Subcutaneous abdominal adipose tissue (tissue), 5 donors: ENCODE results near the gene ART4.

Experiments used
- H3K27ac ChIP-seq: one replicate; pipeline ENCODE4 v1.7.0; 2013; ENCODE audit warnings: low read depth, mild to moderate bottlenecking, inconsistent platforms, low read length, moderate library complexity
- H3K27me3 ChIP-seq, 5 donors: one replicate each; pipeline ENCODE4 v1.7.0; 2013; ENCODE audit warnings: low read length in 5 of 5, inconsistent platforms in 1 of 5; ENCODE audit not compliant: control insufficient read depth in 5 of 5, insufficient read depth in 4 of 5
- H3K36me3 ChIP-seq, 5 donors: one replicate each; pipeline ENCODE4 v1.7.0; 2013; ENCODE audit warnings: low read length in 5 of 5; ENCODE audit not compliant: control insufficient read depth in 5 of 5, insufficient read depth in 5 of 5
- H3K4me1 ChIP-seq, 5 donors: one replicate each; pipeline ENCODE4 v1.7.0; 2013; ENCODE audit warnings: low read length in 5 of 5, mild to moderate bottlenecking in 3 of 5, moderate library complexity in 1 of 5; ENCODE audit not compliant: control insufficient read depth in 5 of 5, insufficient read depth in 5 of 5
- H3K4me3 ChIP-seq, 5 donors: one replicate each; pipeline ENCODE4 v1.7.0; 2013; ENCODE audit warnings: low read length in 5 of 5, low read depth in 1 of 5
- H3K9ac ChIP-seq, 5 donors: one replicate each; pipeline ENCODE4 v1.7.0; 2013; ENCODE audit warnings: low read length in 5 of 5, mild to moderate bottlenecking in 4 of 5, moderate library complexity in 3 of 5
- H3K9me3 ChIP-seq, 5 donors: one replicate each; pipeline ENCODE4 v1.7.0; 2013; ENCODE audit warnings: low read length in 5 of 5; ENCODE audit not compliant: control insufficient read depth in 5 of 5
- donor health status: healthy.
- donor health status: healthy.
- donor health status: healthy.
- donor health status: healthy.
- donor health status: healthy.

ART4 gene

GRCh38 chr12:14840616-14841015 lies 2.7 kb downstream of the ART4 start:
- Histone ChIP-seq H3K4me1 (peaks cover 7 to 41% (median 30%) of the 10 kb centered on the region in 5 donors), H3K27me3 (no peaks in the 10 kb centered on the region), H3K9me3 (peaks cover 0 to 3% (median 0%) of the 10 kb centered on the region in 5 donors), H3K4me3 (no peak overlapping the region), H3K9ac (no peak overlapping the region), H3K36me3 (no peaks in the 10 kb centered on the region), H3K27ac (no peak overlapping the region)

- no peak overlapping the region for H3K4me3 ChIP-seq
- H3K4me1 ChIP-seq = peaks cover 7 to 41% (median 28%) of the 10 kb centered on the region in 5 donors
- H3K27me3 ChIP-seq = no peaks in the 10 kb centered on the region
- H3K9me3 ChIP-seq = peaks cover 0 to 3% (median 0%) of the 10 kb centered on the region in 5 donors
- no peak overlapping the region for H3K27ac ChIP-seq
- no peaks in the 10 kb centered on the region for H3K36me3 ChIP-seq
- no peak overlapping the region for H3K9ac ChIP-seq
These were observed 4.1 kb downstream of the ART4 start for GRCh38 chr12:14839262-14839661.

DNA sequence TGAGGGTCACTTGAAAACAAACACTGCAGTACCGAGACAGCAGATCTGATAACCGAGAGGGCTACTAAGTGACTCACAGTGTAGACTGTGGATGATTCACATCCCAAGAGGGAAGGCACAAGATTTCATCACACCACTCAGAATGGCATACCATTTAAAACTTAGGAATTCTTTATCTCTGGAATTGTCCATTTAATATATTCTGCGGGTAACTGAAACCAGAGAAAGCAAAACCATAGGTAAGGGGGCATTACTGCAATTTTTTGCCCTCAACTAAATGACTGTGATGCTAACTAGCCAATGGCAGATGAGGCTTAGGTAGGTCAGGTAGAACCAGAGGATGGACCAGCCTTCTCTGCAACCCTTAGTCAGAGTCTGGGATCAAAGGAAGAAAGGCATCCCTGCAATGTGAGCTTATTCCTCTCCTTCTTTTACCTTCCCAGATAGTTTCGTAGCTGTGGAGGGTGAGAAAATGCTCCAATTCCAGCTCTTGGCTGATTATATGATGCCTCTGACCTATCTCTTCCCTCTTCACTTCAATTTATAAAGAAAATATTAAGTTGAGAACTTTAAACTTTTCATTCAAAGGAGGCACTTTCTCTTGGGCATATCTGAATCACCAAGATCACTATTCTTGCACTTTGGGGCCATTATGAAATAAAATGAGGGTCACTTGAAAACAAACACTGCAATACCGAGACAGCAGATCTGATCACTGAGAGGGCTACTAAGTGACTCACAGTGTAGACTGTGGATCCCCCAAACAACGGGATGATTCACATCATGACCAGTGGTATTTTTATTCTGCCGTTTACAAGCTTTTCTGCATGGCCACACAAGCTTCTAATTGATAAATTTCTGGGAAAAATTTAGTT lies 6.8 kb downstream of the ART4 start:
- Histone ChIP-seq H3K4me3 (no peak overlapping the region), H3K9ac (no peak overlapping the region), H3K9me3 (peaks cover 0 to 3% (median 0%) of the 10 kb centered on the region in 5 donors), H3K27me3 (no peaks in the 10 kb centered on the region), H3K4me1 (peaks cover 2 to 22% (median 9%) of the 10 kb centered on the region in 5 donors), H3K36me3 (no peaks in the 10 kb centered on the region), H3K27ac (no peak overlapping the region)

DNA sequence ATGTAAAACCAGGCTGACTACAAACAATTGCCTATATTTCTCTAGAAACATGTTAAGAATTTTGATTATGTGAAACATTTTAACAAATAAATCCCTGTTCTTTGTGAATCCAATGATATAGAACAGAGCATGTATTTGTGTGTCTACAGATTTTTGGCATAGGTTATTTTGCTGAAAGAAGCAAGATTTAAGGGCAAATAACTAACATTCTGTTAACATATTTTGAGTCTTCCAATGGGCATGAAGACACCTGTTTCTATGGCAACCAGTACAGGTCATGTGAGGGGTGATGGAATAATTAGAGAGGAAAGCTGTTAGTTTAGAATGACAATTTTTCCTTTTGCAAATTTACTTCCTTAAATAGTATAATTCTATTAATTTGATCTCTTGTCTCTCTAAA lies 8.8 kb downstream of the ART4 start:
- H3K36me3 ChIP-seq = no peaks in the 10 kb centered on the region
- H3K4me3 ChIP-seq = no peak overlapping the region
- H3K9ac ChIP-seq = no peak overlapping the region
- peaks cover 0 to 2% (median 0%) of the 10 kb centered on the region in 5 donors for H3K9me3 ChIP-seq
- H3K4me1 ChIP-seq = peaks cover 0 to 18% (median 6%) of the 10 kb centered on the region in 5 donors
- no peaks in the 10 kb centered on the region for H3K27me3 ChIP-seq
- no peak overlapping the region for H3K27ac ChIP-seq

GRCh38 chr12:14833952-14834351 lies 9.4 kb downstream of the ART4 start:
- Histone ChIP-seq H3K4me1 (peaks cover 0 to 18% (median 6%) of the 10 kb centered on the region in 5 donors), H3K36me3 (no peaks in the 10 kb centered on the region), H3K4me3 (no peak overlapping the region), H3K27ac (no peak overlapping the region), H3K9me3 (no peaks in the 10 kb centered on the region), H3K27me3 (no peaks in the 10 kb centered on the region), H3K9ac (no peak overlapping the region)

DNA sequence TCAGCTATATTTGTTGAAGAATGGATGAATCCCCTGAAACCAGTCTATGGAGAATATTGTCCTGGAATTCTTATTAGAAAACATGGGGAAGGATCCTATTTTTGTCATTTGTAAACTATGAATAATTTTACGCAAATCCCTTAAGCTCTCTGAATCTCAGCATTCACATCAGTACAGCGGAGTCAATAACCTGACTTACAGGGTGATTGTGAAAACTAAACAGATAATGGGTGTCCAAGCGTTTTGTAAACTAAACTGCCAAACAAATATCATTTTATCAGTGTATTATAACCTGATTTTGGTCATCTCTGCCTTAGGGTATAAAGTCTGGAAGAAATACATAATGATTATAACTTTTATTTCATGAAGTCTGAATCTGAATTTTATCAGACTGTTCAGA lies 10.0 kb downstream of the ART4 start:
- no peak overlapping the region for H3K4me3 ChIP-seq
- no peaks in the 10 kb centered on the region for H3K36me3 ChIP-seq
- H3K9ac ChIP-seq = no peak overlapping the region
- no peaks in the 10 kb centered on the region for H3K9me3 ChIP-seq
- no peak overlapping the region for H3K27ac ChIP-seq
- peaks cover 0 to 14% (median 5%) of the 10 kb centered on the region in 5 donors for H3K4me1 ChIP-seq
- no peaks in the 10 kb centered on the region for H3K27me3 ChIP-seq

DNA sequence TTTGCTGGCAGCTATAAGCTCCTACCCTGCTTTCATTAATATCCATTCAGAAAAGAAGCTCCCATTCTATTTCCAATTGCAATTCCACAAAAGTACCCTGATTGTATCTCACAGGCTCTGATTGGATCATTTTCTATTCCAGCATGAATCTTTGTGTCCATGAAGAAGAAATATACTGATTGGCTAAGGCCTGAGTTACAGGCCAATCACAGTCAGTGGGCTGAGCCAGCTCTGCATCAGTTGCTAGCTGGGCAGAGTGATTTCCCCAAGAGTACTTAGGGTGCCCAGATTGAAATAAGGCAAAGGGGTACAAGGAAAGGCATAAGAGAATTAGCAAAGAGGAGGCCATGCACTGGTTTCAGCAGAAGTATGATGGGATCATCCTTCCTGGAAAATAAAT lies 14.4 kb downstream of the ART4 start:
- Histone ChIP-seq H3K27me3 (no peaks in the 10 kb centered on the region), H3K9me3 (no peaks in the 10 kb centered on the region), H3K4me3 (no peak overlapping the region), H3K9ac (no peak overlapping the region), H3K36me3 (no peaks in the 10 kb centered on the region), H3K27ac (no peak overlapping the region), H3K4me1 (peaks cover 0 to 6% (median 0%) of the 10 kb centered on the region in 5 donors)

- Histone ChIP-seq H3K4me3 (no peak overlapping the region), H3K27me3 (no peaks in the 10 kb centered on the region), H3K9ac (no peak overlapping the region), H3K4me1 (peaks cover 0 to 6% (median 0%) of the 10 kb centered on the region in 5 donors), H3K27ac (no peak overlapping the region), H3K36me3 (no peaks in the 10 kb centered on the region), H3K9me3 (no peaks in the 10 kb centered on the region)
These were observed 16.3 kb downstream of the ART4 start for GRCh38 chr12:14827043-14827442.

- H3K4me3 ChIP-seq = no peak overlapping the region
- H3K36me3 ChIP-seq = no peaks in the 10 kb centered on the region
- peaks cover 0 to 6% (median 0%) of the 10 kb centered on the region in 5 donors for H3K4me1 ChIP-seq
- peaks cover 0 to 2% (median 0%) of the 10 kb centered on the region in 5 donors for H3K27me3 ChIP-seq
- H3K9ac ChIP-seq = no peak overlapping the region
- H3K27ac ChIP-seq = no peak overlapping the region
- no peaks in the 10 kb centered on the region for H3K9me3 ChIP-seq
These were observed 16.8 kb downstream of the ART4 start for GRCh38 chr12:14826491-14826890.

DNA sequence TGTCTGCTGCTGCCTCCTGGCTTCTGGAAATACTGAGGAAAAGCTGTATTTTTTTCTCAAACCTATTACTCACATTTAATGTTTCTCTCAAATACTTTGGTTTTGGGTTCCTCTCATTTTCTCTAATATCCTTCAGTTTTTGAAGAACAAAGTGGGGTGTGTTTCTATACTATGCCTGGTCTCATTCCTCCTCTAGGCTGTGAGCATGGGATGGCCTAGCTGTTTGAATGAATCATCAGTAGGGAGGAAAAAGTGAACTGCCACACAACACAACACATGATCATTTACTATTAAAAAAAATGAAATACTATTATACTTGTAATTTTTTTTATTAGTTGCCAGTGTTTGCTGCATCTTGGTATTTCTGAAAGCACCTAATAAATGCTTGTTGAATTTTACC lies 18.1 kb downstream of the ART4 start:
- peaks cover 0 to 6% (median 0%) of the 10 kb centered on the region in 5 donors for H3K4me1 ChIP-seq
- no peaks in the 10 kb centered on the region for H3K9me3 ChIP-seq
- no peak overlapping the region for H3K4me3 ChIP-seq
- H3K27me3 ChIP-seq = peaks cover 0 to 2% (median 0%) of the 10 kb centered on the region in 5 donors
- no peak overlapping the region for H3K27ac ChIP-seq
- no peaks in the 10 kb centered on the region for H3K36me3 ChIP-seq
- no peak overlapping the region for H3K9ac ChIP-seq
